EH (cell line): ENCODE measurements around the gene CELF1.

ENCODE experiments used
- DNase-seq: peaks from one replicate; pipeline ENCODE4 v3.0.0-alpha.2; 2015; ENCODE audit warnings: low read depth

The CELF1 gene

GRCh38 chr11:47485107-47485506 is 67.8 kb downstream of the CELF1 start:
- DNase-seq = no peak

- DNase-seq = no peak
Observed at GRCh38 chr11:47483457-47483856, 69.5 kb downstream of the CELF1 start.

GRCh38 chr11:47480762-47481161 is 72.2 kb downstream of the CELF1 start:
- no peak for DNase-seq

GRCh38 chr11:47478651-47479329 is 74.1 kb downstream of the CELF1 start:
- DNase-seq = peak; percentile 12

- DNase-seq = no peak
Observed at GRCh38 chr11:47477753-47478152, 75.2 kb downstream of the CELF1 start.

- peak; percentile 74 for DNase-seq
Observed at GRCh38 chr11:47477323-47477722, 75.6 kb downstream of the CELF1 start.

GRCh38 chr11:47470671-47471070 is 82.3 kb downstream of the CELF1 start:
- DNase-seq = no peak

GRCh38 chr11:47469361-47470179 is 83.4 kb downstream of the CELF1 start:
- no peak for DNase-seq

GRCh38 chr11:47468598-47469214 is 84.2 kb downstream of the CELF1 start:
- no peak for DNase-seq

- no peak for DNase-seq
Observed at GRCh38 chr11:47467357-47467756, 85.6 kb downstream of the CELF1 start.

GRCh38 chr11:47466701-47467250 is 86.2 kb downstream of the CELF1 start:
- peak; percentile 43 for DNase-seq

- peak; percentile 18 for DNase-seq
Observed at GRCh38 chr11:47466201-47466600, 86.7 kb downstream of the CELF1 start.

- peak; percentile 18 for DNase-seq
Observed at GRCh38 chr11:47464483-47464882, 88.4 kb downstream of the CELF1 start.

- no peak for DNase-seq
Observed at GRCh38 chr11:47461876-47462275, 91.1 kb downstream of the CELF1 start.

- peak; percentile 46 for DNase-seq
Observed at GRCh38 chr11:47460571-47461235, 92.2 kb downstream of the CELF1 start.

- DNase-seq = peak; percentile 86
Observed at GRCh38 chr11:47454258-47454671, 98.7 kb downstream of the CELF1 start.

GRCh38 chr11:47453365-47453764 is 99.6 kb downstream of the CELF1 start:
- DNase-seq = no peak

GRCh38 chr11:47451990-47452389 is 100.9 kb downstream of the CELF1 start:
- no peak for DNase-seq

- no peak for DNase-seq
Observed at GRCh38 chr11:47451436-47451835, 101.5 kb downstream of the CELF1 start.

GRCh38 chr11:47449541-47449940 is 103.4 kb downstream of the CELF1 start:
- no peak for DNase-seq

- DNase-seq = no peak
Observed at GRCh38 chr11:47448566-47449427, 104.1 kb downstream of the CELF1 start, which contains the start of gene RAPSN. TSS of gene RAPSN (minus strand) at chr11:47449136. CDS start at chr11:47448964, 172 bp downstream.
